Measurements from ENCODE around the gene CDC40.
A peak's percentile ranks its signal among the peaks of the same experiment; 100 is the strongest.

The CDC40 gene

GRCh38 chr6:110180228-110181008 is at the start of gene CDC40:
TSS of gene CDC40 (plus strand) at chr6:110180427. CDS start at chr6:110180445, 18 bp downstream.
- DNase-seq, result peak in 1 of 2 experiments; percentile 88

- DNase-seq, result no peak
These were observed 42.0 kb upstream of the CDC40 start for GRCh38 chr6:110137924-110138887.

GRCh38 chr6:110139052-110139451 is 41.2 kb upstream of the CDC40 start:
- DNase-seq, result no peak

- DNase-seq, result no peak
These were observed 39.6 kb upstream of the CDC40 start for GRCh38 chr6:110140650-110141049.

GRCh38 chr6:110147870-110148269 is 32.4 kb upstream of the CDC40 start:
- no peak for DNase-seq

GRCh38 chr6:110158479-110158878 is 21.7 kb upstream of the CDC40 start:
- DNase-seq, result no peak

- DNase-seq, result no peak
These were observed 10.1 kb upstream of the CDC40 start for GRCh38 chr6:110170081-110170480.

- DNase-seq, result no peak
These were observed 6.6 kb upstream of the CDC40 start for GRCh38 chr6:110173506-110174132.

GRCh38 chr6:110178626-110179405 is 1.4 kb upstream of the CDC40 start:
- DNase-seq, result peak in 1 of 2 experiments; percentile 81

- peak; percentile 89 to 98 for DNase-seq
These were observed 610 bp upstream of the CDC40 start, which contains the start of gene WASF1 for GRCh38 chr6:110179406-110180227. TSS of gene WASF1 (minus strand) at chr6:110179670. CDS start at chr6:110127601, 52,069 bp downstream.

GRCh38 chr6:110181131-110182030 is 1.2 kb downstream of the CDC40 start:
- no peak for DNase-seq

GRCh38 chr6:110183292-110183885 is 3.2 kb downstream of the CDC40 start:
- no peak for DNase-seq

- DNase-seq, result no peak
These were observed 5.7 kb downstream of the CDC40 start for GRCh38 chr6:110185879-110186278.

- no peak for DNase-seq
These were observed 8.6 kb downstream of the CDC40 start for GRCh38 chr6:110188791-110189190.

- no peak for DNase-seq
These were observed 10.5 kb downstream of the CDC40 start for GRCh38 chr6:110190726-110191125.

- no peak for DNase-seq
These were observed 11.2 kb downstream of the CDC40 start for GRCh38 chr6:110191477-110191876.

- DNase-seq, result no peak
These were observed 15.4 kb downstream of the CDC40 start for GRCh38 chr6:110195639-110196038.

GRCh38 chr6:110196874-110197273 is 16.6 kb downstream of the CDC40 start:
- DNase-seq, result no peak

GRCh38 chr6:110198561-110198960 is 18.3 kb downstream of the CDC40 start:
- DNase-seq, result no peak

All from cerebellar nuclear complex (tissue), 1 donor.